ENCODE measurements around the gene NAAA. TPM values are rescaled to one million over a fixed set of nuclear protein-coding genes. Genes with fewer than 3 reads are reported as not detected.

NAAA gene
- total and polyA plus RNA-seq, 2 donors (not counting 1 experiment from before 2014, with no cell fraction given), result 51.4 to 55.2 TPM

DNA sequence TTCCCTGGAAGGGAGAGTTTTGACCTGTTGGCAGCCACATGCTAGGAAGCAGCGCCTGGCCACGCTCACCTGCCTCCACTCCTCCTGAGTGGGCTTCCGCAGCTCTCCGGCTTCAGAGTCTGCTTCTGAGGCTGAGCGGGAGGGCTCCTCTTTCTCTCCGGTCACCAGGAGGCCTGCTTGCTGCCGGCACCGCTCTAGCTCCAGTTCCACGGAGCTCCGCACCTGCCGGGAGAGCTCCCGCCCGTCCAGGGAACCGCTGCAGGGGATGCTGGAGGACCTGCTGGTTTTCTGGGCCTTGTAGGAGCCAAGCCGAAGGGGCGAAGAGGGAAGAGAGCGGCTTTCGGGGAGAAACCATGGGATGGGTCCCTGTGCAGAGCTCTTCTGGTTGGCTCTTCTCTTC lies 64.6 kb downstream of the NAAA start:
- Histone ChIP-seq H3K9me3 (ENCODE audit: control extremely low read depth in 1 of 3, control insufficient read depth in 2 of 3, insufficient read depth in 1 of 3, low read length in 2 of 3) (no peaks in the 10 kb centered on the region), H3K4me2 (replicated peaks; ENCODE audit: low read depth, low read length, poor library complexity, severe bottlenecking) (no peak overlapping the region), H3K36me3 (replicated peaks in 1 of 2; ENCODE audit: control extremely low read depth in 1 of 2, control insufficient read depth in 1 of 2, extremely low read depth in 1 of 2, insufficient read depth in 2 of 2, low read length in 1 of 2) (no peaks in the 10 kb centered on the region), H3K4me3 (ENCODE audit: control extremely low read depth in 1 of 5, extremely low read depth in 1 of 5, insufficient read depth in 1 of 5, low read depth in 2 of 5, low read length in 4 of 5) (no peak overlapping the region), H3K27ac (ENCODE audit: low read length in 2 of 2) (no peak overlapping the region), H3K79me2 (ENCODE audit: control insufficient read depth, insufficient read depth, low read length) (no peaks in the 10 kb centered on the region), H4K20me1 (ENCODE audit: control insufficient read depth, insufficient read depth, low read length, poor library complexity, severe bottlenecking) (no peaks in the 10 kb centered on the region), H2AFZ (ENCODE audit: insufficient read depth, low read depth, low read length, poor library complexity, severe bottlenecking) (no peak overlapping the region), H3K9ac (ENCODE audit: low read length) (no peak overlapping the region), H3K4me1 (ENCODE audit: control insufficient read depth in 2 of 2, insufficient read depth in 2 of 2, low read length in 2 of 2) (no peaks in the 10 kb centered on the region), H3K27me3 (replicated peaks in 1 of 4; ENCODE audit: control extremely low read depth in 1 of 4, control insufficient read depth in 3 of 4, insufficient read depth in 4 of 4, low read length in 3 of 4) (no peaks in the 10 kb centered on the region)
- CTCF ChIA-PET, result no interaction called here
- no peaks in the 10 kb centered on the region for H3K4me1 Mint-ChIP-seq
- no peak overlapping the region for H3K4me3 Mint-ChIP-seq
- TF ChIP-seq EZH2 (IDR thresholded peaks at IDR 0.05; ENCODE audit: borderline replicate concordance, insufficient read depth, low read depth, low read length, poor library complexity, severe bottlenecking), result no peak
- TF ChIP-seq, protein P1, sequence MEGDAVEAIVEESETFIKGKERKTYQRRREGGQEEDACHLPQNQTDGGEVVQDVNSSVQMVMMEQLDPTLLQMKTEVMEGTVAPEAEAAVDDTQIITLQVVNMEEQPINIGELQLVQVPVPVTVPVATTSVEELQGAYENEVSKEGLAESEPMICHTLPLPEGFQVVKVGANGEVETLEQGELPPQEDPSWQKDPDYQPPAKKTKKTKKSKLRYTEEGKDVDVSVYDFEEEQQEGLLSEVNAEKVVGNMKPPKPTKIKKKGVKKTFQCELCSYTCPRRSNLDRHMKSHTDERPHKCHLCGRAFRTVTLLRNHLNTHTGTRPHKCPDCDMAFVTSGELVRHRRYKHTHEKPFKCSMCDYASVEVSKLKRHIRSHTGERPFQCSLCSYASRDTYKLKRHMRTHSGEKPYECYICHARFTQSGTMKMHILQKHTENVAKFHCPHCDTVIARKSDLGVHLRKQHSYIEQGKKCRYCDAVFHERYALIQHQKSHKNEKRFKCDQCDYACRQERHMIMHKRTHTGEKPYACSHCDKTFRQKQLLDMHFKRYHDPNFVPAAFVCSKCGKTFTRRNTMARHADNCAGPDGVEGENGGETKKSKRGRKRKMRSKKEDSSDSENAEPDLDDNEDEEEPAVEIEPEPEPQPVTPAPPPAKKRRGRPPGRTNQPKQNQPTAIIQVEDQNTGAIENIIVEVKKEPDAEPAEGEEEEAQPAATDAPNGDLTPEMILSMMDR (IDR thresholded peaks at IDR 0.05), result no peak
- POLR2A ChIA-PET, result no interaction called here
- 96% methylated on average over 18 of the region's 18 CpGs for WGBS (ENCODE audit: insufficient coverage)
- intact Hi-C loops (cut with micrococcal nuclease), result no loop called here
- no peak overlapping the region for H3K27ac Mint-ChIP-seq
- DNase-seq (no peak), ATAC-seq (ENCODE audit: low read depth) (no peak)
- peaks cover 11% of the 10 kb centered on the region for H3K27me3 Mint-ChIP-seq
- no peaks in the 10 kb centered on the region for H3K9me3 Mint-ChIP-seq (ENCODE audit: insufficient read depth)

DNA sequence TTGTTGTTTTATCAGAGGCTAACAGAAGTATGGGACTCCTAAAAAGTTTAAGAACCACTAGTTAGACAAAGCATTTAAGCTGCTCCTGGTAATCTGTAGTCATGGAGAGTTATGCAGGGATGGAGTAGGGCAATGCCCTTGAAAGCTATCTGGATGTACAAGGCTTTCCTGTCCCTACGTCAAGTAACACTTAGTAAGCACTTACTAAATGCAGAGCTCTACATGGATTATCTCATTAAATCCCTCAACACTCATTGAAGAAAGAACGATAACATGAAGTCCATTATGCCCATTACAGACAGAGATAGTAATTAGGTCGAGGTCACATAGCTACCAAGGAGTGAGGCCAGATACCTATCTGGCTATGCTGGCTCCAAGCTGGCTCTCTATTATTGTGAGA lies 71.7 kb downstream of the NAAA start:
- Histone ChIP-seq H2AFZ (ENCODE audit: insufficient read depth, low read depth, low read length, poor library complexity, severe bottlenecking) (no peak overlapping the region), H3K36me3 (replicated peaks in 1 of 2; ENCODE audit: control extremely low read depth in 1 of 2, control insufficient read depth in 1 of 2, extremely low read depth in 1 of 2, insufficient read depth in 2 of 2, low read length in 1 of 2) (no peaks in the 10 kb centered on the region), H3K4me3 (ENCODE audit: control extremely low read depth in 1 of 5, extremely low read depth in 1 of 5, insufficient read depth in 1 of 5, low read depth in 2 of 5, low read length in 4 of 5) (no peak overlapping the region), H3K79me2 (ENCODE audit: control insufficient read depth, insufficient read depth, low read length) (no peaks in the 10 kb centered on the region), H4K20me1 (ENCODE audit: control insufficient read depth, insufficient read depth, low read length, poor library complexity, severe bottlenecking) (no peaks in the 10 kb centered on the region), H3K27me3 (replicated peaks in 1 of 4; ENCODE audit: control extremely low read depth in 1 of 4, control insufficient read depth in 3 of 4, insufficient read depth in 4 of 4, low read length in 3 of 4) (no peaks in the 10 kb centered on the region), H3K27ac (ENCODE audit: low read length in 2 of 2) (no peak overlapping the region), H3K4me2 (replicated peaks; ENCODE audit: low read depth, low read length, poor library complexity, severe bottlenecking) (no peak overlapping the region), H3K9ac (ENCODE audit: low read length) (no peak overlapping the region), H3K9me3 (ENCODE audit: control extremely low read depth in 1 of 3, control insufficient read depth in 2 of 3, insufficient read depth in 1 of 3, low read length in 2 of 3) (no peaks in the 10 kb centered on the region), H3K4me1 (ENCODE audit: control insufficient read depth in 2 of 2, insufficient read depth in 2 of 2, low read length in 2 of 2) (no peaks in the 10 kb centered on the region)
- Mint-ChIP-seq H3K9me3 (ENCODE audit: insufficient read depth) (no peaks in the 10 kb centered on the region), H3K27me3 (peaks cover 9% of the 10 kb centered on the region), H3K27ac (no peak overlapping the region), H3K4me1 (no peaks in the 10 kb centered on the region), H3K4me3 (no peak overlapping the region)
- WGBS (ENCODE audit: insufficient coverage), result 100% methylated on average over 1 of the region's 3 CpGs
- DNase-seq, result no peak
- intact Hi-C loops (cut with micrococcal nuclease), result no loop called here
- ChIA-PET POLR2A (no interaction called here), CTCF (interaction anchor here (2.2 kb wide), 1 partner anchor 21 kb away, joined by 4 read pairs; no protein-coding TSS in a partner anchor)
- no peak for TF ChIP-seq EZH2 (IDR thresholded peaks at IDR 0.05; ENCODE audit: borderline replicate concordance, insufficient read depth, low read depth, low read length, poor library complexity, severe bottlenecking)
- TF ChIP-seq, protein P1 (IDR thresholded peaks at IDR 0.05), result no peak
- no peak for ATAC-seq (ENCODE audit: low read depth)
